Measurements from ENCODE around the gene FBXO46.
"Not testable (repeated sequence)": the region's sequence is repeated elsewhere in the genome, so short reads cannot be mapped to it uniquely, and the experiment has no call there.

The FBXO46 gene

DNA sequence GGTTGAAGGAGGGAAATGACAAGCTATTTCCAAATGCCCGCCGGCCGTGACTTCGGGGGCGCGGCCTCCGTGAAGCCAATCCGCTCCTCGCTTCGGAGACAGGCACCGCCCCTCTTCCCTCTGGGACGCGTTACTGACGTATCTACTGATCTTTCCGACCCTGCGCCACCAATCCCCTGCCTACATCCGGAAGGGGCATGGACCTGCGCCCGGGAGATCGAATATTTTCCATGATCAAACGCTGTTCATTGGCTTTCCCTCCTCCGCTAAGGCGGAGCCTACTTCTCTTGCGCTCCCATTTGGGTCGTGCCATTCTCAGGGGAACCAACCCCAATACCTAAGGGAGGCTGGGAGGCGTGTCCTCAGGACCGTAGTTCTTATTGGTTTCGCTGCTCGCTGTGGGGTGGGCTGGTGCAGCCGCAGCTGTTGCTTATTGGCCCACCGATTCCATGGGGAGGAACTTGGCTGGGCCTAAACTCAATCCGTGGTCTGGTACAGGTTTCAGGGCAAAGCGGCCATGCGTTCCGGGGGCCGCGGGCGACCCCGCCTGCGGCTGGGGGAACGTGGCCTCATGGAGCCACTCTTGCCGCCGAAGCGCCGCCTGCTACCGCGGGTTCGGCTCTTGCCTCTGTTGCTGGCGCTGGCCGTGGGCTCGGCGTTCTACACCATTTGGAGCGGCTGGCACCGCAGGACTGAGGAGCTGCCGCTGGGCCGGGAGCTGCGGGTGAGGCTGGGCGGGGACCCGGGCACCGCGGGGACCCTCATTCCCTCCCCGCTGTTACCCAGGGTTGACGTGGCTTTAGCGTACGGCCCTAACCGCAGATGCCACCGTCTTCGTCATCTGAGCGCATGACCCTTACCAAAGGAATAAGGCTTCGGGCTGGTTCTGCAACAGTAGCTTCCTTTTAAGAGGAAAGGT is 38.2 kb downstream of the FBXO46 start, which contains the start of gene QPCTL:
QPCTL (plus strand) TSS at position 480 of the 919 bp plus-strand sequence; CDS start at position 518, 38 bp downstream.
- no peaks in the 10 kb centered on the region for H3K27me3 Mint-ChIP-seq
- peak; percentile 96 for DNase-seq
- peak within 1 kb of the TSS; percentile 90 for H3K4me3 Mint-ChIP-seq
- peaks cover 79% of the 10 kb centered on the region for H3K36me3 Mint-ChIP-seq (ENCODE audit: low read depth)
- H3K4me1 Mint-ChIP-seq (ENCODE audit: low read depth), result peaks cover 34% of the 10 kb centered on the region
- H3K27ac Mint-ChIP-seq, result peak within 1 kb of the TSS; percentile 100
- H3K9me3 Mint-ChIP-seq, result no peaks in the 10 kb centered on the region

DNA sequence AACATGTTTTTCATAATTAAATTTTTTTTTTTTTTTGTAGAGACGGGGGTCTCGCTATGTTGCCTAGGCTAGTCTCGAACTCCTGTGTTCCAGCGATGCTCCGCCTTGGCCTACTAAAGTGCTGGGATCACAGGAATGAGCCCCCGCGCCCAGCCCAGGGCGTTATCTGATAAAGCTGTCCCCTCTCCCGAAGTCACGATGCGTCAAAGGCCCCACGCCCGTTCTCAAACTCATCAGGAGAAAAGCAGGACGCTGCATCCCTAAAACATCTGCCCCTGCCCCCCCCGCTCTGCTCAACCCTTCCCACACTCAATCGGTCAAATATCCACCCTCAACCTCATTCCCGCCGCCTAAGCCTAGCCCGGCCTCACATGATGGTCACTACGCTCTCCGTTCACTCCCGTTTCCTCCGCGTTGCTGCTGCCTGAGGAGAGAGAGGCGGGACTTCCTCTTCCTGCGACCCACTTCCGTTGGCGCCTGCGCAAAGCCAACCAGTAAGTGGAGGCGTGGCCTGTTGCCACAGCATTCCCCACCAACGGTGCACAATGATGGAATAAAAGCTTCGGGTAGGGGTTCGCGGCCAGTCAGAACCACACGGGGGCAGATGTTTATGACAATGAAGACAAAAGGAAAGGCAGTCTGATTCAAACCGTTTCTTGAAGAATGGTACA is 39.0 kb downstream of the FBXO46 start, which contains the start of gene SNRPD2:
SNRPD2 (minus strand) TSS at position 438 of the 671 bp plus-strand sequence; CDS start at position 373, 65 bp downstream.
- H3K4me3 Mint-ChIP-seq, result peak within 1 kb of the TSS; percentile 90
- H3K4me1 Mint-ChIP-seq (ENCODE audit: low read depth), result peaks cover 32% of the 10 kb centered on the region
- DNase-seq, result no peak
- H3K27me3 Mint-ChIP-seq, result no peaks in the 10 kb centered on the region
- peak within 1 kb of the TSS; percentile 100 for H3K27ac Mint-ChIP-seq
- H3K36me3 Mint-ChIP-seq (ENCODE audit: low read depth), result peaks cover 80% of the 10 kb centered on the region
- no peaks in the 10 kb centered on the region for H3K9me3 Mint-ChIP-seq

DNA sequence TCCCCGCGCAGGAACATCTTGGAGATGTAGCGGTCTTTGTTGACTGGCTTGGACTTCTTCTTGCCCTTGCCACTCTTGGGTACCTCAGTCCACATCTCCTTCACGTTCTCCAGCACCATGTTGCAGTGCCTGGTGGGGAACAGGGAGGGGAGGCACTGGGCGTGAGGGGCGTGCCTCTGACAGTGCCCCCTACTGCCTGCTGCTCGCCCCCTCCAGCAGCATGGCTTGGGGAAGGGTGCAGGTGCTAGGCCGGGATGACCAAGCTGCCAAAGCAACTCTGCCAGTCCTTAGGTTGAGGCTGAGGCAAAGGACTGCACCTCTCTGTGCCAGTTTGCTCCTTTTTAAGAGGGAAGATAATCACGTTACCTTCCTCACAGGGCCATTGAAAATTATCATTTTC is 43.1 kb downstream of the FBXO46 start:
- Mint-ChIP-seq H3K27me3 (no peaks in the 10 kb centered on the region), H3K4me1 (ENCODE audit: low read depth) (peaks cover 20% of the 10 kb centered on the region), H3K36me3 (ENCODE audit: low read depth) (peaks cover 86% of the 10 kb centered on the region), H3K27ac (no peak overlapping the region), H3K9me3 (no peaks in the 10 kb centered on the region), H3K4me3 (no peak overlapping the region)
- DNase-seq, result no peak

DNA sequence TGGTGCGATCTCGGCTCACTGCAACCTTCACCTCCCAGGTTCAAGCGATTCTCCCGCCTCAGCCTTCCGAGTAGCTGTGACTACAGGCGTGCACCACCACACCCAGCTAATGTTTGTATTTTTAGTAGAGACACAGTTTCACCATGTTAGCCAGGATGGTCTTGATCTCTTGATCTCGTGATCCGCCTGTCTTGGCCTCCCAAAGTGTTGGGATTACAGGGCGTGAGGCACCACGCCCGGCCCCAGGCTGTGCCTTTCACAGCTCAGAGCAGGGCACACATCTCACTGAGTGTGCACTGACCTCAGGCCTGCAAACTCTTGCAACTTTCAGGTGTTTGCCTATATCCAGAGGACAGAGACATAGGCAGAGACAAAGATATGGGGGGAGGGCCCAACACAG is 45.7 kb downstream of the FBXO46 start:
- peaks cover 19% of the 10 kb centered on the region for H3K4me1 Mint-ChIP-seq (ENCODE audit: low read depth)
- H3K27ac Mint-ChIP-seq, H3K9me3 Mint-ChIP-seq, H3K4me3 Mint-ChIP-seq, DNase-seq, H3K27me3 Mint-ChIP-seq: not testable (repeated sequence)
- peaks cover 68% of the 10 kb centered on the region for H3K36me3 Mint-ChIP-seq (ENCODE audit: low read depth)

DNA sequence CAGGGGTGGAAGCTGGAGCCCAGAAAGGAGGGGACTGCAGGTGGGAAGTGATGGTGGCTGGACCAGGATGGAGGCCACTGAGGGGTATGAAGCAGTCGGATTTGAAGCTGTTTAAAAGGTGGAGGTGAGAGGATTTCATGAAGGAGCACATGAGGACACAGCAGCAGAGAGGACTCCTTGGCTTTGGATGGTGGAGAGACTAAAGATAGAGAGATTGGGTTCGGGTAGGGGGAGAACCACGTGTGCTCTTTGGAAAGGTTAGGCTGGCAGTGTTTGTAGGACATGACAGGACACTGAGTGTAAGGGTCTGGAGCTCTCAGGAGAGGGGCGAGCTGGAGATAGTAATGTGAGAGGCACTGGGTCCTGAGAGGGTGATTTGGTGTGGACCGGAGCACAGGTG is 47.8 kb downstream of the FBXO46 start:
- Mint-ChIP-seq H3K9me3 (no peaks in the 10 kb centered on the region), H3K4me1 (ENCODE audit: low read depth) (peaks cover 13% of the 10 kb centered on the region), H3K4me3 (no peak overlapping the region), H3K27ac (peak overlapping the region; percentile 15), H3K27me3 (no peaks in the 10 kb centered on the region), H3K36me3 (ENCODE audit: low read depth) (peaks cover 52% of the 10 kb centered on the region)
- no peak for DNase-seq

DNA sequence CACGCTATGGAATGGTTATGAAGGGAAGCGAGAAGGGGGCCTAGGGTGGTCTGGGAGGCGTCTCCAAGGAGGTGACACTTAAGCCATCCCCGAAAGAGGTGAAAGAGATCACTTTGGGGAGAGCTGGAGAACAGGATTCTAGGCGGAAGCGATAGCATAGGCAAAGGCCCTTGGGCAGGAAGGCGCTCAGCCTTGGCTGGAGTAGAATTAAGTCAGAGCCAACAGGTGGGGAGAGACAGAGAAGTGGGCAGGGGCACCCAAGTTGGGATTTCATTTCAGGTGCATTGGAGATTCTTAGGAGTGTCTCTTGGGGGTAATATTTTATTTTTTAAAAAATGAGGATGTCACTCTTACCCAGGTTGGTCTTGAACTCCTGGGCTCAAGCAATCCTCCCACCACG is 48.6 kb downstream of the FBXO46 start:
- Mint-ChIP-seq H3K36me3 (ENCODE audit: low read depth) (peaks cover 44% of the 10 kb centered on the region), H3K4me3 (no peak overlapping the region), H3K27me3 (no peaks in the 10 kb centered on the region), H3K9me3 (no peaks in the 10 kb centered on the region), H3K4me1 (ENCODE audit: low read depth) (peaks cover 16% of the 10 kb centered on the region), H3K27ac (no peak overlapping the region)
- DNase-seq, result no peak

DNA sequence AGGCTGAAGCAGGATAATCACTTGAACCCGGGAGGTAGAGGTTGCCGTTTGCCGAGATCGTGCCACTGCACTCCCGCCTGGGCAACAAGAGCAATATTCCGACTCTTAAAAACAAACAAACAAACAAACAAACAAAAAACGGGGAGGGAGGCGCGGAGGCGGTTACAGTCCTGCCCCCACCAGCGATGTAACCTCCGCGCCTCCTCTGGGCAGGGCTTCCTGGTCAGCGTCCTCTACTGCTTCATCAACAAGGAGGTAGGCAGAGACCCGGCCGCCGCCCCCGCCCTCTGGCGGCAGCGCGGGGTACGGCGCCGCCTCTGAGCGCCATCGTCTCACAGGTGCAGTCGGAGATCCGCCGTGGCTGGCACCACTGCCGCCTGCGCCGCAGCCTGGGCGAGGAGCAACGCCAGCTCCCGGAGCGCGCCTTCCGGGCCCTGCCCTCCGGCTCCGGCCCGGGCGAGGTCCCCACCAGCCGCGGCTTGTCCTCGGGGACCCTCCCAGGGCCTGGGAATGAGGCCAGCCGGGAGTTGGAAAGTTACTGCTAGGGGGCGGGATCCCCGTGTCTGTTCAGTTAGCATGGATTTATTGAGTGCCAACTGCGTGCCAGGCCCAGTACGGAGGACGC is 49.2 kb downstream of the FBXO46 start:
- H3K9me3 Mint-ChIP-seq, result no peaks in the 10 kb centered on the region
- no peaks in the 10 kb centered on the region for H3K27me3 Mint-ChIP-seq
- H3K36me3 Mint-ChIP-seq (ENCODE audit: low read depth), result peaks cover 38% of the 10 kb centered on the region
- peaks cover 19% of the 10 kb centered on the region for H3K4me1 Mint-ChIP-seq (ENCODE audit: low read depth)
- H3K4me3 Mint-ChIP-seq, result peak overlapping the region; percentile 65
- DNase-seq, result peak; percentile 92
- peak overlapping the region; percentile 76 for H3K27ac Mint-ChIP-seq

DNA sequence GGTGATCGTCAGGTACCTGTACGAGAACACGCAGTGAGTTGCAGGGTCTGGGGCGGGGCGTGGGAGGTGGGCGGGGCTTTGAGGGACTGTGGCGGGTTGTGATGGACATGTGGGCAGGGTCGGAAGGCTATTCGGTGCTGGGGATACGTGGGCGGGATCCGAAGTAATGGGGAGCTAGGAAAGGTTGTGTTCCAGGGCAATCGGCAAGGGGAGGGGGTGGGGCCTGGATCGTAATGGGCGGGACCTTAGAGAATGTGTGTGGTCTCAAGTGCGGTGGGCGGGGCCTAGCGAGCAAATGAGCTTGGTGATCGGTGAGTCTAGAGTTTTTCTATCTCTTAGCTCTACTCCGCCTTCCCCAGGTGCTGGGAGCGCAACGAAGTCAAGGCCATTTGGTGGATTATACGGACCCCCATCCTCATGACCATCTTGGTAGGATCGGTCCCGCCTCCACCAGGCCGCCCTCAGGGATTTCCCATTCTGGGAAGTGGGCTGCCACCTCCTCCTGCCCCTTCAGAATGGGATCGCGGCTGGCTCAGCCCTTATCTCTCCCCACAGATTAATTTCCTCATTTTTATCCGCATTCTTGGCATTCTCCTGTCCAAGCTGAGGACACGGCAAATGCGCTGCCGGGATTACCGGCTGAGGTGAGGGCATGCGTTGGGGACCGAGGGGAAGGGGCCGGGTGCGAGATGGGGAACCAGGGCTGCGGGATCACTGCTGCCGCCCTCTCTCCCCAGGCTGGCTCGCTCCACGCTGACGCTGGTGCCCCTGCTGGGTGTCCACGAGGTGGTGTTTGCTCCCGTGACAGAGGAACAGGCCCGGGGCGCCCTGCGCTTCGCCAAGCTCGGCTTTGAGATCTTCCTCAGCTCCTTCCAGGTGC is 53.1 kb downstream of the FBXO46 start:
- DNase-seq, result peak; percentile 84
- no peaks in the 10 kb centered on the region for H3K9me3 Mint-ChIP-seq
- no peak overlapping the region for H3K27ac Mint-ChIP-seq
- peak overlapping the region; percentile 64 for H3K4me3 Mint-ChIP-seq
- no peaks in the 10 kb centered on the region for H3K27me3 Mint-ChIP-seq
- H3K4me1 Mint-ChIP-seq (ENCODE audit: low read depth), result peaks cover 21% of the 10 kb centered on the region
- H3K36me3 Mint-ChIP-seq (ENCODE audit: low read depth), result no peaks in the 10 kb centered on the region

DNA sequence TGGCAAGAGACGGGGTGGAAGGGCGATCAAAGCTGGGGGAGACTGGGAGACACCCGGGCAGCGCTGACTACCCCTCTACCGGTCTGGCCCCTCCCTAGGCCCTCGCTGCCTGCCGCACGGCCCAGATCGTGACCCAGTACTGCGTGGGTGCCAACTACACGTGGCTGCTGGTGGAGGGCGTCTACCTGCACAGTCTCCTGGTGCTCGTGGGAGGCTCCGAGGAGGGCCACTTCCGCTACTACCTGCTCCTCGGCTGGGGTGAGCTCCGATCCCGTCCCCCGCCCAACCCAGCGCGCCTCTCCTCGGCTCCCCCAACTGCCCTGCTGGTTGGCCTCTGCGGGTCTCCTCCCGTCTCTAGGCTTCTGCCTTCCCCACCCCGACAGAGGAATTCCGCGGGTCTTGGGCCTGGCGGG is 53.8 kb downstream of the FBXO46 start:
- Mint-ChIP-seq H3K27ac (peak overlapping the region; percentile 23), H3K9me3 (no peaks in the 10 kb centered on the region), H3K4me1 (ENCODE audit: low read depth) (peaks cover 18% of the 10 kb centered on the region), H3K36me3 (ENCODE audit: low read depth) (no peaks in the 10 kb centered on the region), H3K27me3 (no peaks in the 10 kb centered on the region), H3K4me3 (peak overlapping the region; percentile 58)
- peak; percentile 77 for DNase-seq

DNA sequence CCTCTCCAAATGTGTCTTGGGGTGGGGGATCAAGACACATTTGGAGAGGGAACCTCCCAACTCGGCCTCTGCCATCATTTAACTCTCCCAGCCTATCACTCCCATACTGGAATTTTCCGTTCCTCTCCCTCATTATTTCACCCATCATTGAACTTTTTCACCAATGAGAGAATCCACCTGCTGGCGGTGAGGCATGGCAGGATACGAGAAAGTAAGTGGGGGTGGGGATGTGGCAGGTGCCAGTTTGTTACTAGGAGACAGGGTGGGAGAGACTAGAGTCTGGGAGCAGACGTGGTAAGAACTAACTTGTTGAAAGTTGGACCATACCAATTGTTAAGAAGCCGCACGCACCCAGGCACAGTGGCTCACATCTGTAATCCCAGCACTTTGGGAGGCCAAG is 55.8 kb downstream of the FBXO46 start:
- Mint-ChIP-seq H3K4me1 (ENCODE audit: low read depth) (peaks cover 21% of the 10 kb centered on the region), H3K4me3 (no peak overlapping the region), H3K36me3 (ENCODE audit: low read depth) (no peaks in the 10 kb centered on the region), H3K27me3 (peaks cover 15% of the 10 kb centered on the region), H3K27ac (no peak overlapping the region), H3K9me3 (no peaks in the 10 kb centered on the region)
- no peak for DNase-seq

DNA sequence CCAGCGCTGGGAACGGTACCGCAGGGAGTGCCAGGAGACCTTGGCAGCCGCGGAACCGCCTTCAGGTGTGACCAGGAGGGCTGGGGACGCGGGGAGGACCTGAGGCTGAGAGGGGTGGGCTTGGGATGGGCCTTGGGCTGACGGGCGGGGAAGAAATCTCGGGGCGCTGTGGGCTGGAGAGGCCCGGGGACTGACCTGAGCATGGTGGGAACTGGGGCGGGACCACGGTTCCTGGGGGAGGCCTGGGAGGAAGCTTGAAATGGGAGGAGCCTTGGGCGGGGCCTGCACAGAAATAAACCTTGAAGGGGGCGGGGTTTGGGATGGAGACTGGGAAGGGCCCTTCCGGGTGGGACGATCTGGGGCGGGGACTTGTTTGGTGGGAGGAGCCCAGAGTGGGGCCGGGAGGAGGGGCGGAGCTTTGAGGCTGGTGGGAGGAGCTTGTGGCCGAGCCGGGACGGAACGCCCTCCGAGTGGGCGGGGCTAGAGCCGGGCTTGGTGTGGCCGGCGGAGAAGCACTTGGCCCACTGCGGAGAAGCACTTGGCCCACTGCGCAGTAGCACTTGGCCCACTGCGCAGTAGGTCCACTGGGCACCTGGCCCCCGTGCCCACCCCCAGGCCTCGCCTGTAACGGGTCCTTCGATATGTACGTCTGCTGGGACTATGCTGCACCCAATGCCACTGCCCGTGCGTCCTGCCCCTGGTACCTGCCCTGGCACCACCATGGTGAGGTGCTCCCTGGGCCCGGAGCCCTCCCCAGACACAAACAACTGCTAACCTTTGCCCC is 59.8 kb downstream of the FBXO46 start:
- Mint-ChIP-seq H3K9me3 (no peaks in the 10 kb centered on the region), H3K4me3 (peak overlapping the region; percentile 43), H3K27ac (no peak overlapping the region), H3K4me1 (ENCODE audit: low read depth) (peaks cover 37% of the 10 kb centered on the region), H3K36me3 (ENCODE audit: low read depth) (no peaks in the 10 kb centered on the region), H3K27me3 (peaks cover 30% of the 10 kb centered on the region)
- peak; percentile 78 for DNase-seq

DNA sequence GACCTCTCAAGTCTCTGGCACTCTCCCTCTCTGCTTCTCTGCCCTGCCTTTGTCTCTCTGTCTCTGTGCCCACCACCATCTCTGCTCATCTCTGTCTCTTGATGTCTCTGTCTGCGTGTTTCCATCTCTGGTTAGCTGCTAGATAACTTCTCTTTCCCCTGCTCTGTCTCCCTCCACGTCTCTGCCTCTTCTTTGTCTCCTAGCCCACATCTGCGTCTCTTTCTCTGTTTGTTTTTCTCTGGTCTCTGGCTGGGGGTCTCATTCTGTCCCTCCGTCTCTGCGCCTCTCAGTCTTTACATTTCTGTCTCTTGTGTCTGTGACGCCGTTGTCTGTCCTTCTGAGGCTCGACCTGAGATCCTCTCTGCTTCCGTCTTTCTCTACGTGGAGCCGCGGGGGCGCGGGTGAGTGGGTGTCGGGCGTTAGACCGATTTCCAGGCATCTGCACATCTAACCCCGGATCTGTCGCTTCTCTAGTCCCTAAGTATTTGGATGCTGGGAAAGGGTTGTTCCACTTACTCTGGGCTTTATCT is 62.3 kb downstream of the FBXO46 start:
- DNase-seq, result peak; percentile 64

More for the DNA sequence above, 62.3 kb downstream of the FBXO46 start:
- H3K4me3 Mint-ChIP-seq, result peak overlapping the region; percentile 73
- H3K9me3 Mint-ChIP-seq, result no peaks in the 10 kb centered on the region
- H3K36me3 Mint-ChIP-seq (ENCODE audit: low read depth), result no peaks in the 10 kb centered on the region
- peaks cover 39% of the 10 kb centered on the region for H3K4me1 Mint-ChIP-seq (ENCODE audit: low read depth)
- peak overlapping the region; percentile 63 for H3K27ac Mint-ChIP-seq
- H3K27me3 Mint-ChIP-seq, result peaks cover 33% of the 10 kb centered on the region
